ENCODE data around the gene MAMLD1.

MAMLD1 gene

GRCh38 chrX:150355913-150356312, 7.2 kb upstream of the MAMLD1 start:
- DNase-seq (ENCODE audit: low read depth in 2 of 2, low spot score in 1 of 2) = no peak

- DNase-seq (ENCODE audit: low read depth in 2 of 2, low spot score in 1 of 2) = no peak
Measured at GRCh38 chrX:150357790-150358189, 5.3 kb upstream of the MAMLD1 start.

GRCh38 chrX:150358651-150359050, 4.5 kb upstream of the MAMLD1 start:
- no peak for DNase-seq (ENCODE audit: low read depth in 2 of 2, low spot score in 1 of 2)

- DNase-seq (ENCODE audit: low read depth in 2 of 2, low spot score in 1 of 2) = no peak
Measured at GRCh38 chrX:150360331-150360730, 2.8 kb upstream of the MAMLD1 start.

- DNase-seq (ENCODE audit: low read depth in 2 of 2, low spot score in 1 of 2) = no peak
Measured at GRCh38 chrX:150361070-150361776, 1.9 kb upstream of the MAMLD1 start.

- no peak for DNase-seq (ENCODE audit: low read depth in 2 of 2, low spot score in 1 of 2)
Measured at GRCh38 chrX:150361777-150362351, 1.3 kb upstream of the MAMLD1 start.

GRCh38 chrX:150363561-150364346, 637 bp downstream of the MAMLD1 start:
- no peak for DNase-seq (ENCODE audit: low read depth in 2 of 2, low spot score in 1 of 2)

- DNase-seq (ENCODE audit: low read depth in 2 of 2, low spot score in 1 of 2) = no peak
Measured at GRCh38 chrX:150364347-150365050, 1.4 kb downstream of the MAMLD1 start.

GRCh38 chrX:150365051-150365989, 2.2 kb downstream of the MAMLD1 start:
- DNase-seq (ENCODE audit: low read depth in 2 of 2, low spot score in 1 of 2) = peak in 1 of 2 donors; percentile 26

- no peak for DNase-seq (ENCODE audit: low read depth in 2 of 2, low spot score in 1 of 2)
Measured at GRCh38 chrX:150365990-150366911, 3.1 kb downstream of the MAMLD1 start.

- DNase-seq (ENCODE audit: low read depth in 2 of 2, low spot score in 1 of 2) = no peak
Measured at GRCh38 chrX:150366951-150367545, 3.9 kb downstream of the MAMLD1 start.

GRCh38 chrX:150370589-150371312, 7.6 kb downstream of the MAMLD1 start:
- no peak for DNase-seq (ENCODE audit: low read depth in 2 of 2, low spot score in 1 of 2)

GRCh38 chrX:150371877-150372276, 8.8 kb downstream of the MAMLD1 start:
- DNase-seq (ENCODE audit: low read depth in 2 of 2, low spot score in 1 of 2) = no peak

- no peak for DNase-seq (ENCODE audit: low read depth in 2 of 2, low spot score in 1 of 2)
Measured at GRCh38 chrX:150372280-150372679, 9.2 kb downstream of the MAMLD1 start.

GRCh38 chrX:150372756-150373155, 9.6 kb downstream of the MAMLD1 start:
- DNase-seq (ENCODE audit: low read depth in 2 of 2, low spot score in 1 of 2) = no peak

- no peak for DNase-seq (ENCODE audit: low read depth in 2 of 2, low spot score in 1 of 2)
Measured at GRCh38 chrX:150375243-150375770, 12.2 kb downstream of the MAMLD1 start.

- no peak for DNase-seq (ENCODE audit: low read depth in 2 of 2, low spot score in 1 of 2)
Measured at GRCh38 chrX:150377005-150377404, 13.9 kb downstream of the MAMLD1 start.

GRCh38 chrX:150405006-150405405, 41.9 kb downstream of the MAMLD1 start:
- no peak for DNase-seq (ENCODE audit: low read depth in 2 of 2, low spot score in 1 of 2)

All from stimulated activated CD8-positive, alpha-beta memory T cell treated with anti-CD3 and anti-CD28 coated beads, Interleukin-4, amount 100 ng/mL, for 1 hour (primary cell).